Measurements from ENCODE around the gene GPX4. TPM values are rescaled to one million over a fixed set of nuclear protein-coding genes. Genes with fewer than 3 reads are reported as not detected.
A peak's percentile ranks its signal among the peaks of the same experiment; 100 is the strongest.

Gene GPX4
- total RNA-seq, 1 donor from 2014 or later = 190 TPM

DNA sequence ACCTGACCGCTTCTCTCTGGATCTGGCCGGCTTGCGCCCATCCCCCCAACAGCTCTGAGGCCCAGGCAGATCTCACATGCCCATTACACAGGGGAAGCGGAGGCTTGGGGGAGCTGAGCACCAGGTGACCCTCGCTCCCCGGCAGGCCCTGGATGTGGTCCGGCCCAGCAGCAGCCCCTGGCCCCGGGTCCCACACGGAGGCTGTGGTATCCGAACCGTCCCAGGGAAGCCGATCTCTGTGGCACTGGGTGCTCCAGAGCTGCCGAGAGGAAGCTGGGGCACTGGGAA, 42.6 kb downstream of the GPX4 start:
- no peak overlapping the region for H3K4me3 Mint-ChIP-seq
- TF ChIP-seq, protein P1, sequence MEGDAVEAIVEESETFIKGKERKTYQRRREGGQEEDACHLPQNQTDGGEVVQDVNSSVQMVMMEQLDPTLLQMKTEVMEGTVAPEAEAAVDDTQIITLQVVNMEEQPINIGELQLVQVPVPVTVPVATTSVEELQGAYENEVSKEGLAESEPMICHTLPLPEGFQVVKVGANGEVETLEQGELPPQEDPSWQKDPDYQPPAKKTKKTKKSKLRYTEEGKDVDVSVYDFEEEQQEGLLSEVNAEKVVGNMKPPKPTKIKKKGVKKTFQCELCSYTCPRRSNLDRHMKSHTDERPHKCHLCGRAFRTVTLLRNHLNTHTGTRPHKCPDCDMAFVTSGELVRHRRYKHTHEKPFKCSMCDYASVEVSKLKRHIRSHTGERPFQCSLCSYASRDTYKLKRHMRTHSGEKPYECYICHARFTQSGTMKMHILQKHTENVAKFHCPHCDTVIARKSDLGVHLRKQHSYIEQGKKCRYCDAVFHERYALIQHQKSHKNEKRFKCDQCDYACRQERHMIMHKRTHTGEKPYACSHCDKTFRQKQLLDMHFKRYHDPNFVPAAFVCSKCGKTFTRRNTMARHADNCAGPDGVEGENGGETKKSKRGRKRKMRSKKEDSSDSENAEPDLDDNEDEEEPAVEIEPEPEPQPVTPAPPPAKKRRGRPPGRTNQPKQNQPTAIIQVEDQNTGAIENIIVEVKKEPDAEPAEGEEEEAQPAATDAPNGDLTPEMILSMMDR (IDR thresholded peaks at IDR 0.05; ENCODE audit: unreplicated experiment) = no peak
- H3K27me3 Mint-ChIP-seq (ENCODE audit: low read depth) = no peaks in the 10 kb centered on the region

DNA sequence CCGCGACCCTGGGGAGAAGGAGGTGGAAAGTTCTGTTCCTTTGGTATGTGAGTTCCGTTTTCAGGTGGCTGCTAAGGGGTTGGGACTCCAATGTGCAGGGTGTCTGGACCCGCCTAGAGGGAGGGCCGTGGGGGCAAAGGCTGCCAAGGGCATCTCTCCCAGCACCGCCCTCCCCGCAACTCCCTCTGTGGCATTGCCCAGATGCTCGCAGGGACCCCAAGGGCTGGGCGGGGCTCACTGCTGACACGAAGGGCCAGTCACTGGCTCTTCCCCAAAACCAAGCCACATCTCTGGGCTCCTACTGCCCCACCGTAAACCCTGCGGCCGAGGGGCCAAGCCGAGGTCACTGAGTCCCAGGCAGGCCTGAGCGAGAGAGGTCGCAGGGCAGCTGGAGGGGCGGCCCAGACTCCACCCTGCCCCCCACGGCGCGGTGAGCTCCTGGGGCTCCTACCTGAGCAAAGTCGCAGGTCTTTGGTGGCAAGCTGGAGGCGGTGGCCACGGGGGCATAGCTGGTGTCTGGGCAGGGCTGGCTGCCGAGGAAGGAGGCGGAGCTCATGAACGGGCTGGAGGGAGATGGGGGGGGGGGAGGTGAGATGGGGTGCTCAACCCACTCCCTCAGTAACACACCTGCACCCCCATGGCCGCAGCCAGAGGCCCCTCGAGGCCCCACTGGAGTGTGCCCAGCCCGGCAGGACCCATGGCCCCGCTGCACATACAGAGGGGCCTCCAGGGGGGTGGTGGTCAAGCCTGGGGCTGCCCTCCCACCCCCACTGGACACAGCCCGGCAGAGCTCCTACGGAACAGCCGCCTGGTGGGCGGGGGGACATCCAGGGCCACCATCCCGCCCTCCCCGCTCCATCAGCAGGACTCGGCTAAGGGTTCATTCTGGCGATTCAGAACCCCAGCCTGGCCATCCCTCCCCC, 43.3 kb downstream of the GPX4 start:
- H3K27ac Mint-ChIP-seq = no peak overlapping the region

More for the DNA sequence above, 42.6 kb downstream of the GPX4 start:
- Mint-ChIP-seq H3K27ac (no peak overlapping the region), H3K9me3 (peaks cover 5% of the 10 kb centered on the region), H3K36me3 (peaks cover 30% of the 10 kb centered on the region), H3K4me1 (no peaks in the 10 kb centered on the region)
- DNase-seq (ENCODE audit: low spot score in 2 of 2, unreplicated experiment in 2 of 2) = no peak

DNA sequence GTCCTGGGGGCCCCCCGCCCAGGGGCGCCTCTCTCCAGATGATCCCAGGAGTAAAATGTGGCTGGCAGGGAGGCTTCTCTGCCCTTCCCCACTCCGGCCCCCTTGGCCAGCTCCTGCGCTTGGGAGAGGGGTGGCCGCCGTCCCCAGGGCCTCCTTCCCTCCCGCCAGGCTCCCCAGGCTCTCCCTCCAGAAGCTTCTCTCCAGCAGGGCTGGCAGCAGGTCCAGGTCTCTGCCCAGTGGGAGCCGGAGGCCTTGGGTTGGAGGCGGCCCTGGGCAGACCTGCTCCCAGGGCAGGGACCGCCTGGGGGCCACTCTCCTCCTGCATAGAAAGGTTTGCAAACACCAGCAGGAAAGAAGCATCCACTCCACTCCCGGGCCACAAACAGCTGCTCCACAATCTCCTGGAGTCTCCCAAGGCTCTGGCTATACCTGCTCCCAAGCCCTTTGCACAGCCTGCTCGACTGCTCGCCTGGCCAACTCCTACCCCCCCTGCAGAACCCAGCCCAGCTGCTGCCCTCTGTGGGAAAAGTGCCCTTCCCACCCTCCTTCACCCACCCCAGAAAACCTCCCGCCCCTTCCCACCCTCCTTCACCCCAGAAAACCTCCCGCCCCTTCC, 44.2 kb downstream of the GPX4 start:
- Mint-ChIP-seq H3K4me1 (no peaks in the 10 kb centered on the region), H3K9me3 (no peaks in the 10 kb centered on the region), H3K36me3 (peaks cover 24% of the 10 kb centered on the region), H3K27ac (no peak overlapping the region), H3K27me3 (ENCODE audit: low read depth) (no peaks in the 10 kb centered on the region), H3K4me3 (no peak overlapping the region)
- DNase-seq (ENCODE audit: low spot score in 2 of 2, unreplicated experiment in 2 of 2) = no peak
- TF ChIP-seq, protein P1 (IDR thresholded peaks at IDR 0.05; ENCODE audit: unreplicated experiment) = no peak

More for the DNA sequence above, 43.3 kb downstream of the GPX4 start:
- peaks cover 1% of the 10 kb centered on the region for H3K9me3 Mint-ChIP-seq
- H3K36me3 Mint-ChIP-seq = peaks cover 26% of the 10 kb centered on the region
- no peaks in the 10 kb centered on the region for H3K27me3 Mint-ChIP-seq (ENCODE audit: low read depth)
- H3K4me3 Mint-ChIP-seq = no peak overlapping the region
- no peaks in the 10 kb centered on the region for H3K4me1 Mint-ChIP-seq
- TF ChIP-seq, protein P1 (IDR thresholded peaks at IDR 0.05; ENCODE audit: unreplicated experiment) = no peak
- no peak for DNase-seq (ENCODE audit: low spot score in 2 of 2, unreplicated experiment in 2 of 2)

DNA sequence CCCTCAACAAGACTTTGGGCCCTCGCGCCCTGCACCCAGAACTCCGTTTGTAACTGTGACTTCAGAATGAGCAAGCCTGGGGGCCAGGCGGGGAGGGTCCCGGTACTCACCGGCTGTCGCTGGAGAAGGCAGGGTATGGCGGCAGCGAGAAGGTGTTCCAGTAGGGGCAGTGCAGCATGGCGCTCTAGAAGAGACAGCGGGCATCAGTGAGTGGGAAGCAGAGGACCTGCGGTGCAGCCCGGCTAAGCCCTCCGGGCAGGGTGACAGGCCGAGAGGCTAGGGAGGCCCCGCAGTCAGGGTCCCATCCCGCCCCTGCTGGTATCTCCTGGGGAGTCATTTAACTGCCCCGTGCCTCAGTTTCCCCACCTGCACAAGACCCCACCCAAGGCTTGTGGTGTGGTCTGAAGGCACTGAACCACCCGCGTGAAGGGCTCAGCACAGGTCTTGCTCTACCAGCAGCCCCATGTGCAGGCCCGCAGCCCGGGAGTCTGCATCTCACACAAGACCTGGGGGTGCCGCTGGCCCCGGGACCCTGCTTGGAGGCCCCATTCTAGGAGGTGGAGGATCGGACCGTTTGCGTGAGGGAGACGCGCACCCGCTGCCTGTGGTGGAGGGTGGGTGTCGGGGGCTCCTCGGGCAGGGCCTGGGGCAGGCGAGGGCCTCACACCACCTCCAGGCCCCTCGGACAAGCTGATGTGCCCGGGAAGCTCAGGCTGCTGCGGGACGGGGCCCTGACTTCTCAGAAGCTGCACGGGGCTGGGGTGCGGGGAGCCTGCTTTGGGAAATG, 45.7 kb downstream of the GPX4 start:
- TF ChIP-seq, protein P1 (IDR thresholded peaks at IDR 0.05; ENCODE audit: unreplicated experiment) = no peak
- peaks cover 11% of the 10 kb centered on the region for H3K36me3 Mint-ChIP-seq
- DNase-seq (ENCODE audit: low spot score in 2 of 2, unreplicated experiment in 2 of 2) = no peak
- H3K4me1 Mint-ChIP-seq = no peaks in the 10 kb centered on the region
- H3K27me3 Mint-ChIP-seq (ENCODE audit: low read depth) = no peaks in the 10 kb centered on the region
- H3K9me3 Mint-ChIP-seq = no peaks in the 10 kb centered on the region
- H3K27ac Mint-ChIP-seq = peak overlapping the region; percentile 4
- no peak overlapping the region for H3K4me3 Mint-ChIP-seq

DNA sequence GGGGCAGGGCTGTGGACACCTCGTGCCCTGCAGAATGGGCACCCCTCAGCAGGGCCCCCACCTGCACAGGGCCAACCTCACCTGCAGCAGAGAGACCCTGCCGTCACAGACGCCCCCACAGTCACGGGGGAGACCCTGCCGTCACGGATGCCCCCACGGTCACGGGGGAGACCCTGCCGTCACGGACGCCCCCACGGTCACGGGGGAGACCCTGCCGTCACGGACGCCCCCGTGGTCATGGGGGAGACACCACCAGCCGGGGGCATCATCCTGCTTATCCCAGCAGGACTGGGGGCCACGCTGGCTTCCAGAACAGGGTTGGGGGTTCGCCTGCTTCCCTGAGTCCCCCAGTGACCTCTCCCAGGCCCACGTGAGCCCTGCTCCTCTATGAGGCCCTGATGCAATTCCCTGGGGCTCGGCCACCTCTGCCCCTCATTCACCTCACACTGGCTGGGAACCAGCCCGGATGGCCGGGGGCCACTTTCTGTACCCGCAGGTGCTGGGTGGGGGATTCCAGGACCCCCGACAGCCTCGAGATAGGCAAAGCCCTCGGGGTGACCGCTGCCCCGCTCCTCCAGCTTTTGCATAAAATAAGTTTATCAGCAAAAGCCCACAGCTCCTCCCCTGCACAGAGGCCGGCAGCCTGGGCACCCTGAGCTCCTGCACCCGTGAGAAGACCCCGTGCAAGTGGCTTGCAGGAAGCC, 46.7 kb downstream of the GPX4 start:
- no peak overlapping the region for H3K4me3 Mint-ChIP-seq
- no peak overlapping the region for H3K27ac Mint-ChIP-seq
- H3K9me3 Mint-ChIP-seq = no peaks in the 10 kb centered on the region
- H3K27me3 Mint-ChIP-seq (ENCODE audit: low read depth) = no peaks in the 10 kb centered on the region
- no peak for DNase-seq (ENCODE audit: low spot score in 2 of 2, unreplicated experiment in 2 of 2)
- peaks cover 6% of the 10 kb centered on the region for H3K36me3 Mint-ChIP-seq
- H3K4me1 Mint-ChIP-seq = no peaks in the 10 kb centered on the region
- TF ChIP-seq, protein P1 (IDR thresholded peaks at IDR 0.05; ENCODE audit: unreplicated experiment) = no peak
